CD4-positive, CD25-positive, alpha-beta regulatory T cell (primary cell): ENCODE data around the gene RHBDL3. TPM values are rescaled to one million over a fixed set of nuclear protein-coding genes. Genes with fewer than 3 reads are reported as not detected.
A peak's percentile ranks its signal among the peaks of the same experiment; 100 is the strongest.

Experiments used
- ATAC-seq, 2 donors: fragments of 150-1000 bp; cut with Tn5 transposase; one replicate each; pipeline ENCODE4 v1.10.0; 2021; ENCODE audit warnings: low read depth in 2 of 2, moderate number of reproducible peaks in 2 of 2, moderate library complexity in 1 of 2
- DNase-seq, 3 donors: peaks; one replicate each; pipeline versions ENCODE4 v3.0.0 to v3.0.0-alpha.2; 2012 to 2022; ENCODE audit warnings: mixed read lengths in 1 of 3
- H3K27ac ChIP-seq: one replicate; pipeline ENCODE4 v1.7.0; 2013; ENCODE audit warnings: mild to moderate bottlenecking, low read length; ENCODE audit not compliant: insufficient read depth, poor library complexity, severe bottlenecking
- H3K27me3 ChIP-seq: one replicate; pipeline ENCODE4 v1.7.0; 2013; ENCODE audit warnings: low read length; ENCODE audit not compliant: control insufficient read depth, insufficient read depth
- H3K36me3 ChIP-seq: one replicate; pipeline ENCODE4 v1.7.0; 2013; ENCODE audit warnings: mild to moderate bottlenecking, low read length, moderate library complexity; ENCODE audit not compliant: control insufficient read depth, insufficient read depth
- H3K4me1 ChIP-seq: 2 replicates; pipeline ENCODE4 v1.7.0; 2013; ENCODE audit warnings: mild to moderate bottlenecking, low read length; ENCODE audit not compliant: insufficient read depth, control insufficient read depth, poor library complexity, severe bottlenecking
- H3K4me3 ChIP-seq: one replicate; pipeline ENCODE4 v1.7.0; 2013; ENCODE audit warnings: low read depth, mild to moderate bottlenecking, low read length, moderate library complexity
- H3K9me3 ChIP-seq, 2 experiments: 1 replicate in 1 of 2; 2 replicates in 1 of 2; pipeline ENCODE4 v1.7.0; 2013; ENCODE audit warnings: low read length in 2 of 2, mild to moderate bottlenecking in 1 of 2, moderate library complexity in 1 of 2; ENCODE audit not compliant: control insufficient read depth in 2 of 2
- H3K27ac Mint-ChIP-seq, 3 donors: one replicate each; pipeline ENCODE4 v1.8.0; 2020 to 2022; ENCODE audit warnings: mild to moderate bottlenecking in 3 of 3, mixed read lengths in 3 of 3, moderate library complexity in 2 of 3
- H3K27me3 Mint-ChIP-seq: one replicate; pipeline ENCODE4 v1.8.0; 2022; ENCODE audit warnings: mild to moderate bottlenecking, mixed read lengths
- H3K36me3 Mint-ChIP-seq: one replicate; pipeline ENCODE4 v1.8.0; 2020; ENCODE audit warnings: mixed read lengths
- H3K4me1 Mint-ChIP-seq, 4 donors: one replicate each; pipeline ENCODE4 v1.8.0; 2020 to 2022; ENCODE audit warnings: mixed read lengths in 4 of 4, mild to moderate bottlenecking in 1 of 4
- H3K4me3 Mint-ChIP-seq, 4 donors: one replicate each; pipeline ENCODE4 v1.8.0; 2020 to 2022; ENCODE audit warnings: mild to moderate bottlenecking in 4 of 4, mixed read lengths in 4 of 4, moderate library complexity in 3 of 4
- H3K9me3 Mint-ChIP-seq, 7 donors: one replicate each; pipeline ENCODE4 v1.8.0; 2020 to 2022; ENCODE audit warnings: mixed read lengths in 7 of 7, mild to moderate bottlenecking in 3 of 7, moderate library complexity in 2 of 7
- polyA plus RNA-seq, 4 donors: library from polyadenylated mRNA; unstranded; fragments of 300-500 nt; fragmentation: Illumina TruSeq; gene quantifications; one replicate each; pipeline ENCODE4 v1.2.3, GENCODE V29; 2021
- total RNA-seq: library from RNA; stranded (reverse); gene quantifications from one replicate; pipeline ENCODE4 v1.2.3, GENCODE V29; 2022

The RHBDL3 gene
- total and polyA plus RNA-seq, 5 donors from 2014 or later: not detected

- no peak for DNase-seq
- H3K4me1 Mint-ChIP-seq: no peaks in the 10 kb centered on the region
- H3K9me3 Mint-ChIP-seq: no peaks in the 10 kb centered on the region
- H3K27me3 Mint-ChIP-seq: peaks cover 4% of the 10 kb centered on the region
- no peaks in the 10 kb centered on the region for H3K27me3 ChIP-seq
- no peak overlapping the region for H3K4me3 ChIP-seq
- no peaks in the 10 kb centered on the region for H3K9me3 ChIP-seq
- no peaks in the 10 kb centered on the region for H3K4me1 ChIP-seq
- no peak for ATAC-seq
- no peak overlapping the region for H3K27ac ChIP-seq
- no peak overlapping the region for H3K27ac Mint-ChIP-seq
- H3K36me3 Mint-ChIP-seq: no peaks in the 10 kb centered on the region
- H3K4me3 Mint-ChIP-seq: no peak overlapping the region
- H3K36me3 ChIP-seq: no peaks in the 10 kb centered on the region
Observed at GRCh38 chr17:32297424-32297823, 31.8 kb downstream of the RHBDL3 start.

GRCh38 chr17:32297860-32298259 lies 32.2 kb downstream of the RHBDL3 start:
- ATAC-seq: no peak
- H3K4me1 ChIP-seq: no peaks in the 10 kb centered on the region
- no peak overlapping the region for H3K27ac ChIP-seq
- no peaks in the 10 kb centered on the region for H3K36me3 Mint-ChIP-seq
- no peaks in the 10 kb centered on the region for H3K27me3 ChIP-seq
- DNase-seq: no peak
- no peaks in the 10 kb centered on the region for H3K9me3 ChIP-seq
- H3K4me3 ChIP-seq: no peak overlapping the region
- no peaks in the 10 kb centered on the region for H3K9me3 Mint-ChIP-seq
- no peaks in the 10 kb centered on the region for H3K4me1 Mint-ChIP-seq
- no peaks in the 10 kb centered on the region for H3K36me3 ChIP-seq
- no peak overlapping the region for H3K4me3 Mint-ChIP-seq
- H3K27me3 Mint-ChIP-seq: peaks cover 4% of the 10 kb centered on the region
- no peak overlapping the region for H3K27ac Mint-ChIP-seq

DNA sequence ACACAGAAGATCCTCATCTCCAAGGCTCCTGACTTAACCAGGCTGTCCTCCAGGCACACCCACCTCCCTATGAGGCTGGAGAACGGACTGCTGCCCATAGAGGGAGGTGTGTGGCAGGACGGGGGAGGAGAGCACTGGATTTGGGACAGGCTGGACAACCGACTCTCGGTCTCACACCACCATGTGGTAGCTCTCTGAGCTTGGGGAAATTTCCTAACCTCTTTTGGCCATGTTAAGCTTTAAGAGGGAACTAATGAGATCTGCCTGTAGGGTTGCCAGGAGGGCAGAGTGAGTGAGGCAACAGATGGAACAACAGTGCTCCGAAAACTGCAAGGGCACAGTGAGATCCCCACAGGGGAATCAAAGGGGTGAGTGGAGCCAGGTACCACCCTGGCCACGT lies 32.7 kb downstream of the RHBDL3 start:
- Histone ChIP-seq H3K27ac (no peak overlapping the region), H3K4me3 (no peak overlapping the region), H3K9me3 (no peaks in the 10 kb centered on the region), H3K36me3 (no peaks in the 10 kb centered on the region), H3K4me1 (no peaks in the 10 kb centered on the region), H3K27me3 (no peaks in the 10 kb centered on the region)
- Mint-ChIP-seq H3K9me3 (no peaks in the 10 kb centered on the region), H3K27me3 (peaks cover 4% of the 10 kb centered on the region), H3K36me3 (no peaks in the 10 kb centered on the region), H3K27ac (no peak overlapping the region), H3K4me3 (no peak overlapping the region), H3K4me1 (no peaks in the 10 kb centered on the region)
- no peak for ATAC-seq
- DNase-seq: no peak

GRCh38 chr17:32298721-32299579 lies 33.3 kb downstream of the RHBDL3 start:
- Histone ChIP-seq H3K4me1 (no peaks in the 10 kb centered on the region), H3K36me3 (no peaks in the 10 kb centered on the region), H3K4me3 (no peak overlapping the region), H3K27ac (no peak overlapping the region), H3K27me3 (no peaks in the 10 kb centered on the region), H3K9me3 (no peaks in the 10 kb centered on the region)
- Mint-ChIP-seq H3K27me3 (peaks cover 4% of the 10 kb centered on the region), H3K27ac (no peak overlapping the region), H3K36me3 (no peaks in the 10 kb centered on the region), H3K4me1 (no peaks in the 10 kb centered on the region), H3K4me3 (no peak overlapping the region), H3K9me3 (no peaks in the 10 kb centered on the region)
- DNase-seq (no peak), ATAC-seq (no peak)

- DNase-seq: no peak
- H3K4me3 ChIP-seq: no peak overlapping the region
- ATAC-seq: no peak
- no peaks in the 10 kb centered on the region for H3K4me1 Mint-ChIP-seq
- H3K36me3 Mint-ChIP-seq: no peaks in the 10 kb centered on the region
- H3K4me1 ChIP-seq: no peaks in the 10 kb centered on the region
- no peaks in the 10 kb centered on the region for H3K9me3 ChIP-seq
- H3K9me3 Mint-ChIP-seq: peaks cover 0 to under 1% (median 0%) of the 10 kb centered on the region in 7 donors
- no peak overlapping the region for H3K27ac ChIP-seq
- no peaks in the 10 kb centered on the region for H3K36me3 ChIP-seq
- H3K27ac Mint-ChIP-seq: peak overlapping the region in 1 of 3 donors; percentile 10
- no peaks in the 10 kb centered on the region for H3K27me3 ChIP-seq
- H3K27me3 Mint-ChIP-seq: no peaks in the 10 kb centered on the region
- no peak overlapping the region for H3K4me3 Mint-ChIP-seq
Observed at GRCh38 chr17:32299580-32300164, 34.0 kb downstream of the RHBDL3 start.

DNA sequence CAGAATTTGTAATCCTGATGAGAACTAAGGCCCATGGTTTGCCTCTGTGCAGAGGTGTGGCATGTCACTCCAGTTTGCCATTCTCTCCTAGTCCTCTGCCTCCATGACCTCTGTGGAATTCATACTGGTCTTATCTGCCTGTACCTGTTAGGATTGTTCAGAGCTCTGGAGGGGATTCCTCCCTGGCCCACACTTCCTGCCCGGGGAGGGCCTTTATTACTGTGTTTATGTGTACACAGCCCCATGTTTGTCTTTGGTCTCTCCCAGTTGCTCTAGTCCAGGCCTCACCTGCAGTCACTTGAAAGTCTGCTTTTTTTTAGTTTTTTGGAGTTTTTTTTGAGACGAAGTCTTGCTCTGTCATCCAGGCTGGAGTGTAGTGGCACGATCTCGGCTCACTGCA lies 36.4 kb downstream of the RHBDL3 start:
- Histone ChIP-seq H3K9me3 (no peaks in the 10 kb centered on the region), H3K4me3 (no peak overlapping the region), H3K36me3 (no peaks in the 10 kb centered on the region), H3K27ac (no peak overlapping the region), H3K4me1 (no peaks in the 10 kb centered on the region), H3K27me3 (no peaks in the 10 kb centered on the region)
- no peak overlapping the region for H3K27ac Mint-ChIP-seq
- peaks cover 0 to 2% (median 0%) of the 10 kb centered on the region in 7 donors for H3K9me3 Mint-ChIP-seq
- no peaks in the 10 kb centered on the region for H3K27me3 Mint-ChIP-seq
- ATAC-seq: no peak
- DNase-seq: no peak
- no peak overlapping the region for H3K4me3 Mint-ChIP-seq
- H3K4me1 Mint-ChIP-seq: no peaks in the 10 kb centered on the region
- no peaks in the 10 kb centered on the region for H3K36me3 Mint-ChIP-seq

DNA sequence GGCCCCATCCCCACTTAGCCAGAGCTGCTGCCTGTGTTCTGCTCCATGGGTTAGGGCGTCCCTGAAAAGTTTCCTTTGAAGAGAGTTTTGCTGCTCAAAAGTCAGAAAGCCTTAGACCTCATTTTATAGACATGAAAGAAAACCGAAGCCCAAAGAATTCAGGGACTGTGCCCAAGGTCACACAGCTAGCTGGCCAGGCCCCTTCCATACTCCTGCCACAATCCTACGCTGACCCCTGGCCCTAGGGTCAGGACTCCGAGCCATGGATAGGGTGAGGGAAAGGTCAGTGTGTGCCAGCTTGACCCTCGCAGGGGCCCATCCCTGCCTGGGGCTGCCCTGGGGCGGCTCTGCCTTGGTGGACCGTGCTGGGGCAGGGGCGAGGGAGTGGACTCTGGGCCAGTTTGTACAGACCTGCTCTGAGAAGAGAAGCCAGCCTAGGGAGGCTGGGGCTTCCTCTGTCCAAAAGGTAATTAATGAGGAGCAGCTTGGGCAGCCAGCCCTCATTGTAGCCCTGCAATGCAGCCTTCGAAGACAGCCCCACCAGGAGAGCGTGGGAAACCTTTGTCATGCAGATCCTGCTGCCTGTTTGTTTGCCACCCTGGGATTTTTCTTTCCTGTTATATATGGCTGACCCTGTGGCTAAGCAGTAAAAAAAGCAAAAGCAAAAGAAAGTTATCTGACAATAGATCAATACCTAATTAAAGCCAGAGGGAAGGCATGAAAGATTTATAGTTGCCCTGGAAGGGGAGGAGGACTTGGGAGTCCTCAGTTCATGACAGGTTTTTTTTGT lies 37.4 kb downstream of the RHBDL3 start:
- H3K9me3 ChIP-seq: no peaks in the 10 kb centered on the region
- no peak overlapping the region for H3K27ac ChIP-seq
- no peaks in the 10 kb centered on the region for H3K36me3 ChIP-seq
- DNase-seq (no peak), ATAC-seq (no peak)
- Mint-ChIP-seq H3K27ac (no peak overlapping the region), H3K27me3 (no peaks in the 10 kb centered on the region), H3K9me3 (peaks cover 0 to 2% (median 0%) of the 10 kb centered on the region in 7 donors), H3K4me3 (no peak overlapping the region), H3K4me1 (no peaks in the 10 kb centered on the region), H3K36me3 (no peaks in the 10 kb centered on the region)
- H3K4me3 ChIP-seq: no peak overlapping the region
- H3K4me1 ChIP-seq: no peaks in the 10 kb centered on the region
- no peaks in the 10 kb centered on the region for H3K27me3 ChIP-seq
